Measurements from ENCODE around the gene ENPP3.
"Not testable (repeated sequence)": the region's sequence is repeated elsewhere in the genome, so short reads cannot be mapped to it uniquely, and the experiment has no call there.

The ENPP3 gene

GRCh38 chr6:131741688-131742393, 104.7 kb downstream of the ENPP3 start:
- no peak for DNase-seq

- no peak for DNase-seq
Observed at GRCh38 chr6:131744432-131745287, 107.6 kb downstream of the ENPP3 start.

GRCh38 chr6:131745476-131745875, 108.4 kb downstream of the ENPP3 start:
- DNase-seq, result no peak

GRCh38 chr6:131747821-131748353, 110.8 kb downstream of the ENPP3 start:
- DNase-seq, result no peak

GRCh38 chr6:131749023-131749422, 111.9 kb downstream of the ENPP3 start:
- DNase-seq, result no peak

GRCh38 chr6:131751012-131751715, 114.1 kb downstream of the ENPP3 start:
- not testable (repeated sequence) for DNase-seq

GRCh38 chr6:131754088-131754487, 117.0 kb downstream of the ENPP3 start:
- DNase-seq, result no peak

- no peak for DNase-seq
Observed at GRCh38 chr6:131754715-131755567, 117.8 kb downstream of the ENPP3 start.

GRCh38 chr6:131755597-131755996, 118.5 kb downstream of the ENPP3 start:
- DNase-seq, result no peak

GRCh38 chr6:131756039-131756438, 118.9 kb downstream of the ENPP3 start:
- DNase-seq, result no peak

GRCh38 chr6:131758920-131759319, 121.8 kb downstream of the ENPP3 start:
- no peak for DNase-seq

- no peak for DNase-seq
Observed at GRCh38 chr6:131761060-131761761, 124.1 kb downstream of the ENPP3 start.

- DNase-seq, result no peak
Observed at GRCh38 chr6:131761762-131762067, 124.6 kb downstream of the ENPP3 start.

GRCh38 chr6:131762984-131763383, 125.9 kb downstream of the ENPP3 start:
- no peak for DNase-seq

GRCh38 chr6:131763749-131764148, 126.6 kb downstream of the ENPP3 start:
- no peak for DNase-seq

GRCh38 chr6:131764350-131764749, 127.2 kb downstream of the ENPP3 start:
- no peak for DNase-seq

GRCh38 chr6:131765081-131765803, 128.1 kb downstream of the ENPP3 start:
- DNase-seq, result no peak

GRCh38 chr6:131765804-131766135, 128.7 kb downstream of the ENPP3 start:
- no peak for DNase-seq

- DNase-seq, result no peak
Observed at GRCh38 chr6:131766631-131767030, 129.5 kb downstream of the ENPP3 start.

- DNase-seq, result no peak
Observed at GRCh38 chr6:131768964-131769363, 131.9 kb downstream of the ENPP3 start.
